Stimulated activated CD8-positive, alpha-beta memory T cell treated with anti-CD3 and anti-CD28 coated beads, Interleukin-7, amount 100 ng/mL, for 24 hours (primary cell): Measurements from ENCODE around the gene GPC6.

Experiments
- DNase-seq: peaks from one replicate; pipeline ENCODE4 v3.0.0-alpha.2; 2020; ENCODE audit warnings: low read depth

The GPC6 gene

GRCh38 chr13:93853912-93854311 lies 627.3 kb downstream of the GPC6 start:
- DNase-seq = no peak

- DNase-seq = no peak
These were observed 630.5 kb downstream of the GPC6 start for GRCh38 chr13:93857126-93857525.

- DNase-seq = no peak
These were observed 633.1 kb downstream of the GPC6 start for GRCh38 chr13:93859716-93860115.

GRCh38 chr13:93861818-93862217 lies 635.2 kb downstream of the GPC6 start:
- no peak for DNase-seq

- DNase-seq = no peak
These were observed 635.7 kb downstream of the GPC6 start for GRCh38 chr13:93862259-93862658.

GRCh38 chr13:93865235-93865634 lies 638.6 kb downstream of the GPC6 start:
- DNase-seq = no peak

- no peak for DNase-seq
These were observed 640.9 kb downstream of the GPC6 start for GRCh38 chr13:93867481-93867880.

- no peak for DNase-seq
These were observed 645.8 kb downstream of the GPC6 start for GRCh38 chr13:93872376-93872775.

GRCh38 chr13:93872786-93873347 lies 646.3 kb downstream of the GPC6 start:
- no peak for DNase-seq

- no peak for DNase-seq
These were observed 648.9 kb downstream of the GPC6 start for GRCh38 chr13:93875547-93875946.

GRCh38 chr13:93876236-93876635 lies 649.6 kb downstream of the GPC6 start:
- no peak for DNase-seq

GRCh38 chr13:93878675-93879074 lies 652.1 kb downstream of the GPC6 start:
- DNase-seq = no peak

- no peak for DNase-seq
These were observed 654.8 kb downstream of the GPC6 start for GRCh38 chr13:93881411-93881810.

GRCh38 chr13:93882086-93882651 lies 655.6 kb downstream of the GPC6 start:
- DNase-seq = no peak

- DNase-seq = no peak
These were observed 662.9 kb downstream of the GPC6 start for GRCh38 chr13:93889430-93889951.

- DNase-seq = no peak
These were observed 673.4 kb downstream of the GPC6 start for GRCh38 chr13:93899981-93900380.

GRCh38 chr13:93900731-93901130 lies 674.1 kb downstream of the GPC6 start:
- DNase-seq = no peak

- no peak for DNase-seq
These were observed 677.3 kb downstream of the GPC6 start for GRCh38 chr13:93903909-93904308.

GRCh38 chr13:93915269-93915809 lies 688.7 kb downstream of the GPC6 start:
- DNase-seq = no peak

- no peak for DNase-seq
These were observed 695.7 kb downstream of the GPC6 start for GRCh38 chr13:93922063-93922855.

GRCh38 chr13:93925990-93926389 lies 699.4 kb downstream of the GPC6 start:
- no peak for DNase-seq

- DNase-seq = no peak
These were observed 699.8 kb downstream of the GPC6 start for GRCh38 chr13:93926425-93926824.

- no peak for DNase-seq
These were observed 700.8 kb downstream of the GPC6 start for GRCh38 chr13:93927431-93927830.
